GM21825 (cell line): ENCODE results near the gene EVPL.
"Not testable (repeated sequence)": the region's sequence is repeated elsewhere in the genome, so short reads cannot be mapped to it uniquely, and the experiment has no call there.

Experiments
- ATAC-seq: cut with Tn5 transposase; IDR thresholded peaks from one replicate; pipeline ENCODE4 v1.9.1; 2021; ENCODE audit warnings: mild to moderate bottlenecking, moderate library complexity; ENCODE audit not compliant: unreplicated experiment

EVPL gene

DNA sequence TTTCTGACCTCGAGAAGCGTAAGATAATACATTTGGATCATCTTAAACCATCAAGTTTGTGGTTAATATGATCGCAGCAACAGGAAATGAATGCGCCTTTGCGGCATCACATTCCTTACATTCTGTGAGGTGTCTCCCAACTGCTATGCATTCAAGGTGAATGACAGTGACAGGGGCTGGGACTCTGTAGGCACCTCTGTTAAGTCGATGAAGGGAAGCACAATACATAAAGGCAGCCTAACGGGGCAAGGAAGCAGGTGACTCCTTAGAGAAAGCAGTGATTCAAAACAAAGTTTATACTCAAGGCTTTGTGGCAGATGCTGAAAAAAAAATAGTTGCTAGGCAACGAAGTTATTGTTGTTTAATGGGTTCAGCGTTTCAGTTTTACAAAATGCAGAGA is 21.6 kb upstream of the EVPL start:
- no peak for ATAC-seq

GRCh38 chr17:76048025-76048605 is 21.0 kb upstream of the EVPL start:
- no peak for ATAC-seq

DNA sequence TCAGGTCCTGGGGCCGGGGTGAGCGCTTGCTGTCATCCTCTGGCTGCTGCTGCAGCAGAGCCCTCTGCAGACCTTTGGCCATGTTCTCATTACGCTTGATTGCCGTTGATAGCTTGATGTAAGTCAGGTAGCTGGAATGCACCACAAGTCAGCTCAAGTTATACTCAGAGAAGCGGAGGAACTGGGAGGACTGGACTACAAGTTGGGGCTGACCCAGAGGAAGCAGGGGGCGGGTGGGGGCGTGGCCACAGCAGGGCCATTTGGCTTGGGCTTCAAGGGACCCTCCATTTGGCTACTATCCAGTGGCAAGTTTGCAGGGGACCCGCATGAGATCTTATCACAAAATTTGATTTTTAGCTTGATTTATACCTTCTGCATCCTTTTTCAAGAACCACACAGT is 19.0 kb upstream of the EVPL start:
- no peak for ATAC-seq

- ATAC-seq = not testable (repeated sequence)
Measured at GRCh38 chr17:76044475-76045007, 17.4 kb upstream of the EVPL start.

GRCh38 chr17:76042868-76043267 is 15.8 kb upstream of the EVPL start:
- ATAC-seq = not testable (repeated sequence)

GRCh38 chr17:76040376-76040775 is 13.3 kb upstream of the EVPL start:
- no peak for ATAC-seq

DNA sequence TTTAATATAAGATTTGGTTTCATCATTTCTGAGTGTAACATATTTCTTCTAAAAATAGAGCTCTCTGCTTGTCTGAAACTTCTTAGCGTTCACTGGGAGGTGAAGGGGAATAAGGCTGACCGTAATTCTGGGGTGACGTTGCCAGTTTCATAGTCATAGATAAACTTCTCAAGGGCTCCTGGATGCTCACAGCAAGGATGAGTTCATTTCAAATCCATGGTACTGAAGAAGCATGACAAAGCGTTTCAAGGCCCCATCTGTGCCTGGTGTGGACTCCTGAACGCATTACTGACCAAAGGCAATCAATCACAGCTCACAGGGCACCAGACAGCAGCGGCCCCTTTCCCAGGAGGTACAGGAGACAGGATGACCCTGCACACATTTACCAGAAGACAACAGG is 12.0 kb upstream of the EVPL start:
- ATAC-seq = no peak

DNA sequence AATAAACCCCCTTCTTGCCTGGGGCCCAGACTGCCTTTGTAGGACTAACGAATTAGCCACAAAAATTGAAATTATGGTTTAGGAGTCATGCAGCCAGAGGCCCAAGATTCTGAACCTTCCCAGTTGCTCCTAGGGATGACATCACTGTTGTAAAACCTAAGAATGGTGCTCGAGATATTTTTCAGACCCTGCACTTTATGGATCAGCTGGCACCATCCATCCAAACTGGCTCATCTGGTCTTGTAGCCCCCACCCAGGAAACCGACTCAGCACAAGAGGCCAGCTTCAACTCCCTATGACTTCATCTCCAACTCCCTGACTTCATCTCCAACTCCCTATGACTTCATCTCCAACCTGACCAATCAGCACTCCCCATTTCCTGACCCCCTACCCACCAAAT is 10.9 kb upstream of the EVPL start:
- no peak for ATAC-seq

DNA sequence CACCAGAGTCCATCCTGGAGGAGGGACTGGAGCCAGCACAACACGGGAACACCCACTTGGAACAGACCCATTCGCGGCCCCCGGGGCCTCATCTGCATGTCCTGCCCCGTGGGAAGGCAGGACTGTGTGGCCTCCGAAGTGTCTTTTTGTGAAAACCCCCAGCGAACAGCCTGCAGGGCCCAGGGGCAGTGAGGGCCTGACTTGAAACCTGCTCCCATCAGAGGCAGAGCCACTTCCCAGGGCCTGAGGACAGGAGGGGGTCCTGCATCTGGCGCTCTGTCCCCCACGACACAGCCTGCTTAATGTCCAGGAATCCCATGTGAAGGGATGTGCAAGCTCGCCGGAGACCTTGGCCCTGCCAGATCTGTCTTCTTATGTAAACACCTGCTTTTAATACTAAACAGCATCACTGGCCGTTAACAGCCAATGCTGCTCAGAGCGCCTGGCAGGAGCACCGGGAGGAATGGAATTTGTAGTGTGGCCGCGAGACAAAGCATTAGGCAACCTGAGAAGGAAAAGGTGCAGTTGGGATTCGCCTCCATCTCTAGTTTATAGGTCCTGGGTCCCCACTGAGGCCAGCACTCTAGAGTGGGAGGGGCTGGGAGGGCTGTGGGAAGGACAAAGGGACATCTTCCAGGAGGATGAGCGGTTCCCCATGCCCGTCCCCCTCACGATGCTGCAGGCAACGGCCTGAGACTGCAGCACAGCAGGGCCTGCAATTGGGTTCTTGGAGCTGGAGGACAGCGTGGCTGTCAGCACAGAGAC is 9.6 kb upstream of the EVPL start:
- ATAC-seq = no peak

- ATAC-seq = no peak
Measured at GRCh38 chr17:76034428-76035350, 7.6 kb upstream of the EVPL start.

DNA sequence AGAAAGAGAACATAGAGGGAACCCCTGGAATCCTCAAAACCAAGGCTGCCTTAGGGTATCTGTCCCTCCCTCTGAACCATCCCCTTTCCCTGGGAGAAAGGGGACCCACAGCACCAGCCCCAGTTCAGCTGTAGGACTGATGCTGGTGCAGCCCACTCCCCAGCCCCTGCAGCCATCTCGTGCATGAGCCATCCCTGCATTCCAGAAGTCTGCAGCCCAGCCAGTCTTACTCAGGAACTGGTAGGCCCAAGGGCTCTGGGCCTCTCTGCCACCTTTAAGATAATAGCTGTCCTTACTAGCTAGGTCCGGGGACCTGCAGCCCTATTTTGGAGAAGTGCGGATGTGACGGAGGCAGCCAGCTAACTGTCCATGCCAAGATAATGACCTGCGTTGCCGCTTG is 6.0 kb upstream of the EVPL start:
- no peak for ATAC-seq

GRCh38 chr17:76032780-76033108 is 5.6 kb upstream of the EVPL start:
- no peak for ATAC-seq

DNA sequence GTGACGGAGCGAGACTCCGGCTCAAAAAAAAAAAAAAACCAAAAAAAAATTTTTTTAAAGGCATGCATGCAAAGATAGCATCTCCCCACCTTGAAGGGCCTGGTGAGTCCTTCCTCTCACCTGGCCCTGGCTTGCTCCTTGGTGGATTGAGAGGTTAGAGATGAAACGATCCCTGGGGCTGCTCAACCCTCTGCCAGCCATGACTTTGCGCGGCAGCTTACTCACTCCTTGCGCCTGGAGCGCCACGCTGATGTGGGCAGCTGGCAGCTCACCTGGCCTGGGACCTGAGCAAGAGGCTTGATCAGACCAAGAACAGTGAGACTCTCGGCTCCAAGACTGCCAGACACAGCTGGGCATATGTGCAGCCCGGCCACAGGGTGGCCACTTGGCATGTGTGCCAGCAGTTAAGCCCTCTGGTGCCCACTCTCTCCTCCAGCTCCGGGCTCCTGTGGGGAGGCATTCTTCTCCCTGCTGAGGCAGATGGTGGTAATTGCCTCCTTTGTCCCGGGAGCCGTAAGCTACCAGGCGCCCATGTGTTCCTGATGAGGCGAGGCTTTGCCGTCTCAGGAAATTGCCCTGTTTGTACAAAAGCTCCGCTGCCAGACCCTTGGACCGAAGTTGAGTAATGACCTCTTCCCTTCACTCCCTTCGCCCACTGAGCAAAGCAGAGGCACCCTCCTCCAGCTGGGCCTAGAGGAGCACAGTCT is 5.1 kb upstream of the EVPL start:
- ATAC-seq = no peak

GRCh38 chr17:76026714-76027158 is 370 bp downstream of the EVPL start:
- no peak for ATAC-seq

DNA sequence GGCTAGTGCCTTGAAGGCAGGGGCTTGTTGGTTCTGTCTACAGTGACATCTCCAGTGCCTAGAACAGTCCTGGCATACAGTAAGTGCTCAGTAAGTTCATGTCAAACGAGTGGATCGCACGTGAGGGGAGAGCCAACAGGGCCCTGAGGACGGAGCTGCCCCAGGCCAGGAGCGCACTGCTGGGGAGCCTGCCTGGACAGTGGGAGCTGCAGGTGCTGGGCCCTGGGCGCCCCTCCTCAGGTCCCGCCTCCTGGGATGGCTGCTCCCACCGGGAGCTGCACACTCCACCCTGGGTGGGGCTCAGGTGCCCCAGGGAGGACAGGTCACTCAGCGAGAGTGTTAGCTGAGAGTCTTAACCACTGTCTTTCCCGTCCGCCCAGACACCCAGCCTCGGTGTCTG is 1.8 kb downstream of the EVPL start:
- ATAC-seq = no peak

DNA sequence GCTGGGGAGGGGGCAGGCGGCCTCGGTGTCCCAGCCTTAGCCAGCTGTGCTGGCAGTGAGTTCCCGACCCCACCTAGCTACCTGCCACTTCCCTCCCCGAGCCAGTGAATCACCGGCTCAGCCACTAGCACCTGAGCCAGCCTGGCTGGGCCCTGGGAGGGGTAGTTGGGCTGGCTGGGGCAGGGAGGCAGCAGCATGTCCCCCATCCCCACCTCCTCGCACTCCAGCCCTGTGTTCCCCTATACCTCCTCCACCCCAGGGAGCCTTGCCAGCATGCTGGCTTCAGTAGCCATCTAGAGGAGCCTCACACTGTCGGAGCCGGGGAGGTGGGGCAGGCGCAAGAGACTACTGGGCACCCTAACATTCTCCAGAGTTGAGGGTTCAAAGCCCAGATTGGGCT is 2.8 kb downstream of the EVPL start:
- ATAC-seq = no peak

GRCh38 chr17:76023900-76024237 is 3.2 kb downstream of the EVPL start:
- ATAC-seq = no peak

DNA sequence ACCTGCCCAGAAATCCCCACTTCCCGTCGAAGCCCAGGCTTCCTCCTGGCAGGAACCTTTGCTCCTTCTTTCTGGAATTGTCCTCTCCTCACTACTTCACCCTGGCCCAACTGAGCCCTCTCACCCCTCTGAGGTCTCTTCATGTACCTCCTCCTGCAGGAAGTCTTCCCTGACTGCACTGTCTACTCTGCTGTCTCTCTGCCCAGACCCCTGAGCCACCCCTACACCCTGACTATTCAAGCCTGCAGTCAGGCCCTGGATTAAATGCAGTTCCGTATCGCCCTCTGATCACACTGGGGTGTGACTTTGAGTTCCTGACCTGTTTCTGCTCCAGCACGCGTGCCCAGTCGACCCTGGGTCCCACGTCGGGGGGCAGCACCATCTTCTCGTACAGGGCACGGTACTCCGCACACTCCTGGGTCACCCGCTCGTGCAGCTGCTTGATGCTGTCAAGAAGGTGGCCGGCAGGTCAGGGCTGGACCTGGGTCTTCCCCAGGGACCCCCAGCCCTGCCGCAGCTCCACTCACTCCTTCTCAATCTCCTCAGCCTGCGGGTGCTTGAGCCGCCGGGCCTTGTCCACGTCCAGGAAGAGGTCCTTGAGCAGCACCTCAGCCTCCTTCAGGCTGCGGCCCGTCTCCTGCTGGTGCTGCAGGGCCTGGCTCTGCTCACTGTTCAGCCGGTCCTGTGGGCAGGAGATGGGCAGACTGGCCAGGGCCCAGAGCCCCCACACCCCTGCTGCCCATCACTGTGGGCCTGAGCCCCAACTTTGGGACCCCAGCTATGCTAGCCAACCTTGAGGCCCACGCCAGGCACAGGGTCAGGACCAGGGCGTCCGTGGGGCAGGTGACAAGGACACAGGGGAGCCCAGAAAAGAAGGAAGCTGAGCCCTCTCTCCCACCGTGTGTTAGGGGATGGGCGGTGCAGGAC is 3.9 kb downstream of the EVPL start:
- ATAC-seq = no peak

DNA sequence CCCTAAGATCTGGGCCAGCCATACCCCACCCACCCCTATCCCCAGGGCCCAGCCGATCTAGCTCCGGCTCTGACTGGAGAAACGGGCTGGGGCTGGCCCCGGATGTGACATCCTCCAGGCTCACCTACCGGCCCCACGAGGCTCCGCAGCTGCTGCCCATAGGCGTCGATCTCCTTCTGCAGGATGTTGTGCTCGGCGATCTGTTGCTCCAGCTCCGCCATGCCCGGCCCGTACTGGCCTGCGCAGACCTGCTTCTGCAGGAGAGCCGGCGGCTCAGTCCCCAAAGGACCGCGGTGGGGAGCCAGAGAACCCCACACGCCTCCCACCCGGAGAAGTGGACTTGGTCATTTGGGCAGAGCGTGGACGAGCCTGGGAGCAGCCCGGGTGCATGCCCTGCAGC is 4.8 kb downstream of the EVPL start:
- no peak for ATAC-seq

DNA sequence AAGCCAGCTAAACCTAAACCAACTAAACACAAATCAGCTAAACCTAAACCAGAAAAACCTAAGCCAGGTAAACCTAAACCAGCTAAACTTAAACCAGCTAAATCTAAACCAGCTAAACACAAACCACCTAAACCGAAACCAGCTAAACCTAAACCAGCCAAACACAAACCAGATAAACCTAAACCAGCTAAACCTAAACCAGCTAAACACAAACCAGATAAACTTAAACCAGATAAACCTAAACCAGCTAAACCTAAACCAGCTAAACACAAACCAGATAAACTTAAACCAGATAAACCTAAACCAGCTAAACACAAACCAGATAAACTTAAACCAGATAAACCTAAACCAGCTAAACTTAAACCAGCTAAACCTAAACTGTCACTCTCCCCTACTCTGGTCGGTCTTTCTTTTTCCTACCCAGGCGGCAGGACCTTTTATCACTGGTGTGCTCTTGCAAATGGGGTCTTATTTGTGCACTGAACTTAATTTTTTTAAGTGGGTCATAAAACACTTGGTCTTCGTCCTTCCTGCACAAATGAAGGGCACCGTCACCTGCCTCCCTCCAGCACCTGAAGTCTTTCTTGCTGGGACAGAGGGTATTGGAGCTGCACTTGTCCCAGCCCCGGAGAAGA is 7.2 kb downstream of the EVPL start:
- ATAC-seq = no peak
